Common myeloid progenitor, CD34-positive (primary cell): ENCODE results near the gene ANXA6.

Experiments
- CTCF ChIA-PET: fragments of 350-600 bp; sonication (Branson Sonifier 250); formaldehyde crosslinking; loops from one replicate; lab custom pipeline; 2021; ENCODE audit warnings: antibody characterized with exemption; lab: Charles Lee
- POLR2A ChIA-PET: fragments of 350-600 bp; sonication (Branson Sonifier 250); formaldehyde crosslinking; loops from one replicate; lab custom pipeline; 2021; ENCODE audit warnings: antibody characterized with exemption; lab: Charles Lee
- DNase-seq, 3 donors: peaks; one replicate each; pipeline versions ENCODE4 v3.0.0 to v3.0.0-alpha.2; 2013
- H3K27ac ChIP-seq, 2 experiments: 1 replicate in 1 of 2; 2 replicates in 1 of 2; pipeline ENCODE4 v1.7.0; 2013; ENCODE audit warnings: inconsistent platforms in 2 of 2, low read length in 2 of 2, mild to moderate bottlenecking in 2 of 2, low read depth in 1 of 2, moderate library complexity in 1 of 2; ENCODE audit not compliant: severe bottlenecking in 2 of 2, insufficient read depth in 1 of 2, poor library complexity in 1 of 2
- H3K27me3 ChIP-seq, 5 experiments: replicated peaks in 2 of 5; 1 replicate in 3 of 5; 2 replicates in 2 of 5; pipeline versions ENCODE4 v1.6.1 to v1.7.0; 2013; ENCODE audit warnings: low read length in 4 of 5, mild to moderate bottlenecking in 2 of 5, moderate library complexity in 2 of 5, inconsistent platforms in 1 of 5; ENCODE audit not compliant: insufficient read depth in 5 of 5, control insufficient read depth in 4 of 5
- H3K36me3 ChIP-seq, 4 experiments: 1 replicate in 2 of 4; 2 replicates in 2 of 4; pipeline versions ENCODE4 v1.6.1 to v1.7.0; 2013; ENCODE audit warnings: low read length in 3 of 4, control low read depth in 1 of 4, mild to moderate bottlenecking in 1 of 4; ENCODE audit not compliant: control insufficient read depth in 4 of 4, insufficient read depth in 4 of 4
- H3K4me1 ChIP-seq, 4 experiments: 1 replicate in 3 of 4; 2 replicates in 1 of 4; pipeline versions ENCODE4 v1.6.1 to v1.7.1; 2013; ENCODE audit warnings: low read length in 3 of 4, mild to moderate bottlenecking in 3 of 4, control low read depth in 1 of 4, inconsistent platforms in 1 of 4, moderate library complexity in 1 of 4; ENCODE audit not compliant: control insufficient read depth in 4 of 4, insufficient read depth in 4 of 4; ENCODE audit errors: control extremely low read depth in 1 of 4
- H3K4me3 ChIP-seq, 7 experiments: 1 replicate in 4 of 7; 2 replicates in 3 of 7; pipeline versions ENCODE4 v1.5.1 to v1.7.0; 2013; ENCODE audit warnings: mild to moderate bottlenecking in 7 of 7, low read length in 6 of 7, moderate library complexity in 6 of 7, inconsistent platforms in 2 of 7, low read depth in 2 of 7, control low read depth in 1 of 7; ENCODE audit not compliant: insufficient read depth in 4 of 7, control insufficient read depth in 1 of 7; ENCODE audit errors: extremely low read depth in 1 of 7
- H3K9me3 ChIP-seq, 5 experiments: 1 replicate in 4 of 5; 2 replicates in 1 of 5; pipeline versions ENCODE4 v1.6.1 to v1.7.1; 2013; ENCODE audit warnings: low read length in 4 of 5, mild to moderate bottlenecking in 2 of 5, inconsistent platforms in 1 of 5, low read depth in 1 of 5, moderate library complexity in 1 of 5; ENCODE audit not compliant: control insufficient read depth in 4 of 5, insufficient read depth in 2 of 5; ENCODE audit errors: control extremely low read depth in 1 of 5
- WGBS: methylation state at CpG from one replicate; pipeline ENCODE4 v1.1.5; 2013; ENCODE audit not compliant: insufficient coverage; 5-methylcytosine and 5-hydroxymethylcytosine counted together

ANXA6 gene

GRCh38 chr5:151079838-151080612, 77.6 kb downstream of the ANXA6 start:
- DNase-seq: peak in 1 of 3 donors; percentile 35
- Histone ChIP-seq H3K4me3 (peak overlapping the region; percentile 77 to 90 (median 83)), H3K27ac (peak overlapping the region; percentile 99), H3K27me3 (no peaks in the 10 kb centered on the region), H3K9me3 (no peaks in the 10 kb centered on the region), H3K36me3 (peaks cover 0 to 21% (median 10%) of the 10 kb centered on the region in 4 experiments), H3K4me1 (peaks cover 18 to 62% (median 52%) of the 10 kb centered on the region in 4 experiments)
- POLR2A ChIA-PET: interaction anchor here (1.1 to 1.7 kb wide), 6 partner anchors 9 to 19 kb away, joined by 3 to 7 read pairs (median 4); no protein-coding TSS in a partner anchor
- WGBS: 1% methylated on average over 16 of the region's 21 CpGs
- CTCF ChIA-PET: interaction anchor here (0.6 to 45.7 kb wide), 7 partner anchors 17 to 33 kb away, joined by 3 to 1757 read pairs (median 5); no protein-coding TSS in a partner anchor

- Histone ChIP-seq H3K4me1 (peaks cover 18 to 60% (median 51%) of the 10 kb centered on the region in 4 experiments), H3K4me3 (peak overlapping the region in 5 of 7 experiments; percentile 5 to 86 (median 36)), H3K27me3 (no peaks in the 10 kb centered on the region), H3K9me3 (no peaks in the 10 kb centered on the region), H3K27ac (peak overlapping the region; percentile 27 to 50), H3K36me3 (peaks cover 0 to 25% (median 12%) of the 10 kb centered on the region in 4 experiments)
- DNase-seq: peak in 2 of 3 donors; percentile 62 to 76
- WGBS: 68% methylated on average over 13 of the region's 16 CpGs
- ChIA-PET CTCF (interaction anchor here (1.0 to 45.7 kb wide), 5 partner anchors 9 to 35 kb away, joined by 5 to 1757 read pairs (median 6); no protein-coding TSS in a partner anchor), POLR2A (interaction anchor here (0.6 kb wide), 1 partner anchor 20 kb away, joined by 3 read pairs; no protein-coding TSS in a partner anchor)
These were observed 78.9 kb downstream of the ANXA6 start for GRCh38 chr5:151078490-151079262.

GRCh38 chr5:151077967-151078366, 79.6 kb downstream of the ANXA6 start:
- Histone ChIP-seq H3K36me3 (peaks cover 0 to 25% (median 14%) of the 10 kb centered on the region in 4 experiments), H3K27me3 (no peaks in the 10 kb centered on the region), H3K27ac (peak overlapping the region in 1 of 2 experiments; percentile 50), H3K9me3 (no peaks in the 10 kb centered on the region), H3K4me3 (no peak overlapping the region), H3K4me1 (peaks cover 18 to 55% (median 47%) of the 10 kb centered on the region in 4 experiments)
- ChIA-PET CTCF (interaction anchor here (1.0 to 45.7 kb wide), 5 partner anchors 8 to 35 kb away, joined by 3 to 1757 read pairs (median 5); no protein-coding TSS in a partner anchor), POLR2A (interaction anchor here (0.6 to 1.0 kb wide), 2 partner anchors 9 to 21 kb away, joined by 3 read pairs; no protein-coding TSS in a partner anchor)
- no peak for DNase-seq
- WGBS: 100% methylated on average over 3 of the region's 3 CpGs

GRCh38 chr5:151077419-151077818, 80.2 kb downstream of the ANXA6 start:
- no peaks in the 10 kb centered on the region for H3K27me3 ChIP-seq
- peaks cover 0 to 27% (median 14%) of the 10 kb centered on the region in 4 experiments for H3K36me3 ChIP-seq
- H3K4me3 ChIP-seq: no peak overlapping the region
- no peak for DNase-seq
- ChIA-PET POLR2A (interaction anchor here (1.0 kb wide), 1 partner anchor 10 kb away, joined by 3 read pairs; no protein-coding TSS in a partner anchor), CTCF (interaction anchor here (1.6 to 45.7 kb wide), 2 partner anchors 9 to 36 kb away, joined by 3 to 1757 read pairs; no protein-coding TSS in a partner anchor)
- 97% methylated on average over 9 of the region's 9 CpGs for WGBS
- H3K4me1 ChIP-seq: peaks cover 18 to 49% (median 42%) of the 10 kb centered on the region in 4 experiments
- H3K9me3 ChIP-seq: no peaks in the 10 kb centered on the region
- no peak overlapping the region for H3K27ac ChIP-seq

- Histone ChIP-seq H3K27me3 (no peaks in the 10 kb centered on the region), H3K27ac (no peak overlapping the region), H3K9me3 (no peaks in the 10 kb centered on the region), H3K4me3 (no peak overlapping the region), H3K36me3 (peaks cover 0 to 33% (median 17%) of the 10 kb centered on the region in 4 experiments), H3K4me1 (peaks cover 14 to 41% (median 35%) of the 10 kb centered on the region in 4 experiments)
- 94% methylated on average over 5 of the region's 6 CpGs for whole genome bisulfite sequencing
- POLR2A ChIA-PET: no interaction called here
- no peak for DNase-seq
- CTCF ChIA-PET: interaction anchor here (0.9 to 45.7 kb wide), 6 partner anchors 8 to 37 kb away, joined by 3 to 1757 read pairs (median 4); no protein-coding TSS in a partner anchor
These were observed 81.0 kb downstream of the ANXA6 start for GRCh38 chr5:151076616-151077015.

GRCh38 chr5:151075698-151076331, 81.8 kb downstream of the ANXA6 start:
- no peak overlapping the region for H3K4me3 ChIP-seq
- no peaks in the 10 kb centered on the region for H3K9me3 ChIP-seq
- H3K36me3 ChIP-seq: peaks cover 0 to 38% (median 20%) of the 10 kb centered on the region in 4 experiments
- WGBS: 100% methylated on average over 4 of the region's 5 CpGs
- DNase-seq: no peak
- peaks cover 11 to 41% (median 31%) of the 10 kb centered on the region in 4 experiments for H3K4me1 ChIP-seq
- H3K27ac ChIP-seq: no peak overlapping the region
- no peaks in the 10 kb centered on the region for H3K27me3 ChIP-seq
- ChIA-PET CTCF (interaction anchor here (0.7 to 45.7 kb wide), 8 partner anchors 10 to 38 kb away, joined by 3 to 1757 read pairs (median 4); no protein-coding TSS in a partner anchor), POLR2A (no interaction called here)
